Mesodermal cell (in vitro differentiated cells): ENCODE measurements around the gene PARP12.

ENCODE experiments used
- H3K27ac ChIP-seq: 2 replicates; pipeline ENCODE4 v1.7.0; 2013; ENCODE audit warnings: mild to moderate bottlenecking, low read depth, low read length, moderate library complexity; ENCODE audit not compliant: severe bottlenecking
- H3K36me3 ChIP-seq: 2 replicates; pipeline ENCODE4 v1.7.1; 2013; ENCODE audit warnings: mild to moderate bottlenecking, low read length, moderate library complexity; ENCODE audit not compliant: control insufficient read depth, insufficient read depth
- H3K4me1 ChIP-seq: one replicate; pipeline ENCODE4 v1.7.1; 2013; ENCODE audit warnings: mild to moderate bottlenecking, low read length; ENCODE audit not compliant: insufficient read depth, control insufficient read depth, poor library complexity, severe bottlenecking
- H3K4me3 ChIP-seq: 2 replicates; pipeline ENCODE4 v1.7.0; 2013; ENCODE audit warnings: low read length, control low read depth, mild to moderate bottlenecking; ENCODE audit not compliant: insufficient read depth, poor library complexity, severe bottlenecking; ENCODE audit errors: extremely low read depth
- H3K9me3 ChIP-seq: 2 replicates; pipeline ENCODE4 v1.7.1; 2013; ENCODE audit warnings: mild to moderate bottlenecking, low read length, moderate library complexity; ENCODE audit not compliant: control insufficient read depth
- WGBS, 2 experiments: methylation state at CpG; one replicate each; pipeline ENCODE4 v1.1.5; 2013; ENCODE audit warnings: missing lambda C conversion rate in 2 of 2; ENCODE audit not compliant: insufficient coverage in 2 of 2; 5-methylcytosine and 5-hydroxymethylcytosine counted together

PARP12 gene

DNA sequence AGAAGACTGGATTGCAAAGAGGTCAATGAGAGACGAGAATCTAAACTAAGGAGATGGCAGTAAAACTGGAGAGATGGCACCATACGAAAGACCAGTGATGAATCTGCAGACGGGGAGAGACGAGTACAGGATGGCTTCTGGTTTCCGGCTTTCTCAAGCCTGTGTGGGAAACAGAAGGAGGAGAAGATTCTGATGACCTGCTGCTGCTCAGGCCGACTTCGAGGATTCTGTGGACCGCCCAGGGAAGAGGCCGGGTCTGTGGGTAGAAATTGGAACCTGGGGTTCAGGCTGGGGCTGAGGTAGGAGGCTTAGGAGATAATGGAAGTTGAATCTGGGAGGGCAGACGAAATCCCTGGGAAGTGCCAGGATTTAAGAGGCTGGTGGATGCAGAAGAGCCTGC is 48.6 kb downstream of the PARP12 start:
- H3K4me3 ChIP-seq, result no peak overlapping the region
- 86 to 87% methylated on average over 9 to 10 of the region's 10 CpGs for WGBS, 2 experiments
- no peak overlapping the region for H3K27ac ChIP-seq
- no peaks in the 10 kb centered on the region for H3K36me3 ChIP-seq
- no peaks in the 10 kb centered on the region for H3K4me1 ChIP-seq
- no peaks in the 10 kb centered on the region for H3K9me3 ChIP-seq

GRCh38 chr7:140013676-140014075 is 49.1 kb downstream of the PARP12 start:
- H3K4me3 ChIP-seq, result no peak overlapping the region
- H3K4me1 ChIP-seq, result no peaks in the 10 kb centered on the region
- no peak overlapping the region for H3K27ac ChIP-seq
- no peaks in the 10 kb centered on the region for H3K9me3 ChIP-seq
- no peaks in the 10 kb centered on the region for H3K36me3 ChIP-seq
- 93 to 94% methylated on average over 4 of the region's 4 CpGs for WGBS, 2 experiments

- H3K9me3 ChIP-seq, result no peaks in the 10 kb centered on the region
- no peak overlapping the region for H3K4me3 ChIP-seq
- H3K36me3 ChIP-seq, result no peaks in the 10 kb centered on the region
- H3K4me1 ChIP-seq, result no peaks in the 10 kb centered on the region
- no peak overlapping the region for H3K27ac ChIP-seq
- 71 to 75% methylated on average over 7 of the region's 9 CpGs for WGBS, 2 experiments
Observed at GRCh38 chr7:140010194-140010895, 52.4 kb downstream of the PARP12 start.

DNA sequence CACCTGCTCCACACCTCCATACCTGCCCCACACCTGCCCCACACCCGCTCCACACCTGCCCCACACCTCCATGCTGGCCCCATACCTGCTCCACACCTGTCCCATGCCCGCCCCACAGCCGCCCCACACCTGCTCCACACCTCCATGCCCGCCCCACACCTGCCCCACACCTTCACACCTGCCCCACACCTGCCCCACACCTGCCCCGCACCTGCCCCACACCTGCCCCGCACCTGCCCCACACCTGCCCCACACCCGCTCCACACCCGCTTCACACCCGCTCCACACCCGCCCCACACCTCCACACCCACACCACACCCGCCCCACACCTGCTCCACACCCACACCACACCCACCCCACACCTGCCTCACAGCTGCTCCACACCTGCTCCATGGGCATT is 53.0 kb downstream of the PARP12 start:
- Histone ChIP-seq H3K9me3 (no peaks in the 10 kb centered on the region), H3K36me3 (no peaks in the 10 kb centered on the region), H3K4me3 (no peak overlapping the region), H3K4me1 (no peaks in the 10 kb centered on the region), H3K27ac (no peak overlapping the region)
- 88 to 90% methylated on average over 2 to 4 of the region's 11 CpGs for WGBS, 2 experiments

DNA sequence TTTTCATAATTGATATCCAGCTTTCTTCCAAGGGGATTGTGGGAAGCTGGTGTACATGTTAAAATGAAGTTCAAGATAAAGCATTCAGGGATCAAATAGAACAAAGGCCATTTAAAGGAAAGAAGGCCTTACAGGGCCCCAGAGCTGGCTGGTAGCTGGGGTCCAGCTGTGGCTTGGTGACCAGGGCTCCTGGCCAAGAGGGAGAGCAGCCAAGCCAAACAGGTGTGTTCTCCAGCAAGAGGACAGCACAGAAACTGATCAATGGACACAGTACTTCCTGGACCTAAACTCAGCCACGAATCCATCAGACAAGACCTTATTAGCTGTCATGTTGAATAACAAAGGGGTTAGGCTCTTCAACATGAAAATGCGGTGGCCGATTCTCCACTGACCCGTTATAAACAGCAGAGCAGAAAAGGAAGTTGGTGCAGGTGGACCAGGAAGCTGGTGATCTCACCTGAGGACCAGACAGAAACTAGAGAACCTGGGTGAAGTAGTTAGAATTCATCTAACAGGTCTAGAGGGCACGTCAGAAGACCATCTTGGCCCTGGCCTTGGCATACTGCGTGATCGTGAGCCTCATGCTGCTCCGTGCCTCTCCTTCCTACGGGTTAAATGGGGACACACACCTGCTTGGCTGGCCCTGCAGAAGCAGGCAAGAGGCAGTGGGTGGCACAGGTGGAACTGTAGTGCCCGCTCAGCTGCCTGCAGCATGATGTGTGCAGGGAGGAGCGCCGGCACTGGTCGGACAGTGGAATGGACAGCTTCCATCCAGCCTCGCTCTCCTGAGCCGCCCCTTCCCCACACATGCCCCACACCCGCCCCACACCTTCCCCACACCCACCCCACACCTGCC is 53.8 kb downstream of the PARP12 start:
- Histone ChIP-seq H3K9me3 (no peaks in the 10 kb centered on the region), H3K27ac (no peak overlapping the region), H3K4me1 (no peaks in the 10 kb centered on the region), H3K4me3 (no peak overlapping the region), H3K36me3 (no peaks in the 10 kb centered on the region)
- WGBS, 2 experiments, result 95 to 97% methylated on average over 9 to 10 of the region's 16 CpGs

- Histone ChIP-seq H3K27ac (no peak overlapping the region), H3K4me3 (no peak overlapping the region), H3K4me1 (no peaks in the 10 kb centered on the region), H3K36me3 (no peaks in the 10 kb centered on the region), H3K9me3 (no peaks in the 10 kb centered on the region)
- 87 to 89% methylated on average over 8 to 10 of the region's 11 CpGs for WGBS, 2 experiments
Observed at GRCh38 chr7:140007051-140007690, 55.6 kb downstream of the PARP12 start.

DNA sequence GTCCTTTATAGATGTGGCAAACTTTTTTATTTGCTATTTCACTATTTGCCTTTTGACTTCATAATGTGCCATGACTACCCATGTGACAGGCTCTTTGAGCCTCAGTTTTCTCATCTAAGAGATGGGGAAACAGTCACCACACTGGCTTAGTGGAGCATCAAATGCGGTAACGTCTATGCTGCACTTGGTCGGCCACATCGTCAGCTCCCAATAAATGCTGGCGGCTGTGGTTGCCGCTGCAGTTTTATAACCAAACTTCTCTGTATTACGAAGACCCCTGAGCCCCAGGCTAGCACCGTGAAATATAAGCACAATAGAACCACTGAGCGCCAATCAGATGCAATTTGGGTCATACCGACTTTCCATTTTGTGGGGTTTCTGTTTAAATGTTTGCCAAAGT is 56.2 kb downstream of the PARP12 start:
- Histone ChIP-seq H3K36me3 (no peaks in the 10 kb centered on the region), H3K4me1 (no peaks in the 10 kb centered on the region), H3K4me3 (no peak overlapping the region), H3K9me3 (no peaks in the 10 kb centered on the region), H3K27ac (no peak overlapping the region)
- 92 to 96% methylated on average over 10 of the region's 10 CpGs for WGBS, 2 experiments

DNA sequence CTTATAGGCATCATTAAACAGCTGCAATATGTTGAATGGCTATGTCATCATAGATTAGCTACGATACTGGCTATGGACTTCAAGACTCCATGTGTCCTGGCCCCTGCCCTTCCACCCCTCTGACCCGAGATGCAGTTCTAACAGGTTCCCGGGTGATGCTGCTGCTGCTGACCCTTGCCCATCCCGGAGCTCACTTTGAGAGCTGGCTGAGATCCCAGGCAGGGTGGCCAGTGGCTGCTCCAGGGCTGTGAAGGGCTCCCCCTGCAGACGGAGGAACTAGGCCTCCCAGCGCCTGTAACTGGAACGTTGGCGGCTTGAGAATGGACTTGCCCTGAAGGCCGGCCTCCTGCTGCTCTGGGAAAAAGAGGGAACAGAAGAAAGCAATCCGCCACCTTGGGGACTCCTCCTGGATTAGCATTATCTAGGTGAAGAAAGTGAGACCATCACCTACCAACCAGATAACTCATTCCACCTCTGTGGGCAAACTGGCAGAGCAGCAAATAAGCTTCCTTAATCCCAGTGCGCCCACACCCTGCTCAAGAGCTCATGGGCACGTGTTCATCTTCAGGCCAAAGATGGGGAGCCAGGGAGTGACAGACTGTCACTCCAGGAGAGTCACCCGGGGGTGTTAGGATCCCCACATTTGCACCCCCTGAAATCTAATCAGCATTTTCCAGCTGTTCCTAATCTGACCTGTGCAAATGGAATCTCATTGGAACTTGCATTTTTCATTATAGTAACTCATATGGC is 56.8 kb downstream of the PARP12 start:
- no peaks in the 10 kb centered on the region for H3K36me3 ChIP-seq
- no peak overlapping the region for H3K4me3 ChIP-seq
- H3K9me3 ChIP-seq, result no peaks in the 10 kb centered on the region
- H3K4me1 ChIP-seq, result no peaks in the 10 kb centered on the region
- H3K27ac ChIP-seq, result no peak overlapping the region
- 39 to 52% methylated on average over 11 to 12 of the region's 13 CpGs for WGBS, 2 experiments

DNA sequence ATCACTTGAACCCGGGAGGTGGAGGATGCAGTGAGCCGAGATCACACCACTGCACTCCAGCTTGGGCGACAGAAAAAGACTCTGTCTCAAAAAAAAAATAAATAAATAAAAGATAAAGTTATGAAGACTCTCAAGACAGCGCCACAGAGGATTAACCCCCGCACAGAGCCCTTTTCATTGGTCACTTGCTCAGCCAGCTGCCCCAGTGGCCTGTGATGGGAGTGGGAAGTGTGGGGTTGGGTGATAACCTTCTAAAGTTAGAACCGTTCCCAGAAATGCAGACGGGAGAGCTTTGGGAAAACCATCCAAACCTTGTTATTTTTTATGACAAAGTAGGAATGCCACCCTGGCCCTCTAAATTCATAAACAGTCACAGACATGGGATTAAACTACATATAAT is 57.4 kb downstream of the PARP12 start:
- no peaks in the 10 kb centered on the region for H3K4me1 ChIP-seq
- no peak overlapping the region for H3K27ac ChIP-seq
- no peaks in the 10 kb centered on the region for H3K9me3 ChIP-seq
- no peak overlapping the region for H3K4me3 ChIP-seq
- 100% methylated on average over 2 to 4 of the region's 7 CpGs for WGBS, 2 experiments
- H3K36me3 ChIP-seq, result no peaks in the 10 kb centered on the region

- Histone ChIP-seq H3K9me3 (no peaks in the 10 kb centered on the region), H3K4me1 (no peaks in the 10 kb centered on the region), H3K36me3 (no peaks in the 10 kb centered on the region), H3K27ac (no peak overlapping the region), H3K4me3 (no peak overlapping the region)
- WGBS, 2 experiments, result 96 to 100% methylated on average over 6 of the region's 6 CpGs
Observed at GRCh38 chr7:140004672-140005071, 58.1 kb downstream of the PARP12 start.
